Keratinocyte (primary cell): Measurements from ENCODE around the gene CARMIL1. TPM values are rescaled to one million over a fixed set of nuclear protein-coding genes. Genes with fewer than 3 reads are reported as not detected.

ENCODE experiments used
- DNase-seq: peaks from one replicate; pipeline ENCODE4 v3.0.0-alpha.2; 2011; ENCODE audit warnings: low read depth, missing footprints, low spot score
- FAIRE-seq: peaks from 2 replicates; lab custom pipeline; 2011; peaks lifted over from hg19 to GRCh38; lab: Jason Lieb, UNC
- H2AFZ ChIP-seq: 2 replicates; pipeline ENCODE4 v1.6.0; 2012; ENCODE audit warnings: low read length, control low read depth, inconsistent platforms; ENCODE audit not compliant: control insufficient read depth
- H3K27ac ChIP-seq: 2 replicates; pipeline ENCODE4 v1.5.1; 2011; ENCODE audit warnings: low read length; ENCODE audit not compliant: control insufficient read depth, insufficient read depth
- H3K27me3 ChIP-seq: 3 replicates; pipeline ENCODE4 v1.6.0; 2011; ENCODE audit warnings: low read length; ENCODE audit not compliant: control insufficient read depth, insufficient read depth; ENCODE audit errors: extremely low read depth
- H3K36me3 ChIP-seq, 2 experiments: 2 replicates in 1 of 2; 3 replicates in 1 of 2; pipeline ENCODE4 v1.5.1; 2011; ENCODE audit warnings: low read length in 2 of 2, mild to moderate bottlenecking in 1 of 2; ENCODE audit not compliant: control insufficient read depth in 2 of 2, insufficient read depth in 2 of 2; ENCODE audit errors: extremely low read depth in 1 of 2
- H3K4me1 ChIP-seq: 3 replicates; pipeline ENCODE4 v1.5.1; 2011; ENCODE audit warnings: low read length; ENCODE audit not compliant: control insufficient read depth, insufficient read depth; ENCODE audit errors: extremely low read depth
- H3K4me2 ChIP-seq: 3 replicates; pipeline ENCODE4 v1.6.0; 2011; ENCODE audit warnings: low read depth, low read length; ENCODE audit not compliant: control insufficient read depth, insufficient read depth; ENCODE audit errors: extremely low read depth
- H3K4me3 ChIP-seq, 3 experiments: fragments of 200-600 bp in 1 of 3; sonication (generic) in 1 of 3; 2 replicates in 2 of 3; 3 replicates in 1 of 3; pipeline ENCODE4 v1.5.1; 2011 to 2016; ENCODE audit warnings: low read length in 3 of 3, mild to moderate bottlenecking in 3 of 3, control low read depth in 2 of 3, inconsistent platforms in 1 of 3, low read depth in 1 of 3, mixed read lengths in 1 of 3, mixed run types in 1 of 3, moderate library complexity in 1 of 3; ENCODE audit not compliant: control insufficient read depth in 2 of 3, insufficient read depth in 2 of 3; ENCODE audit errors: extremely low read depth in 1 of 3
- H3K79me2 ChIP-seq: 2 replicates; pipeline ENCODE4 v1.6.0; 2012; ENCODE audit warnings: low read length; ENCODE audit not compliant: control insufficient read depth, insufficient read depth
- H3K9ac ChIP-seq: 3 replicates; pipeline ENCODE4 v1.6.0; 2011; ENCODE audit warnings: low read length; ENCODE audit not compliant: control insufficient read depth, insufficient read depth; ENCODE audit errors: extremely low read depth
- H3K9me1 ChIP-seq: 3 replicates; pipeline ENCODE4 v1.6.0; 2011; ENCODE audit warnings: low read length; ENCODE audit not compliant: control insufficient read depth, insufficient read depth; ENCODE audit errors: extremely low read depth
- H3K9me3 ChIP-seq: 2 replicates; pipeline ENCODE4 v1.5.1; 2012; ENCODE audit warnings: low read depth, low read length; ENCODE audit not compliant: control insufficient read depth
- H4K20me1 ChIP-seq: 3 replicates; pipeline ENCODE4 v1.6.0; 2011; ENCODE audit warnings: low read length; ENCODE audit not compliant: control insufficient read depth, insufficient read depth; ENCODE audit errors: extremely low read depth
- CTCF ChIP-seq, 3 experiments: IDR thresholded peaks in 1 of 3; conservative IDR thresholded peaks in 1 of 3; optimal IDR thresholded peaks in 1 of 3; 2 replicates in 2 of 3; 3 replicates in 1 of 3; pipeline versions ENCODE3 to v1.5.1; 2011; ENCODE audit warnings: low read length in 3 of 3, mild to moderate bottlenecking in 3 of 3, moderate library complexity in 2 of 3, control low read depth in 1 of 3, inconsistent platforms in 1 of 3; ENCODE audit not compliant: insufficient read depth in 2 of 3; ENCODE audit errors: extremely low read depth in 1 of 3
- EZH2 ChIP-seq: IDR thresholded peaks from one replicate; pipeline ENCODE4 v1.6.1; 2012; ENCODE audit warnings: inconsistent platforms, mild to moderate bottlenecking, low read length, moderate library complexity
- dilution Hi-C: fragments of 300-500 bp; cut with MboI; formaldehyde crosslinking; loops from one replicate; pipeline ENCODE4 v1.7.0; 2020; ENCODE audit warnings: low sequenced_read_pairs; ENCODE audit not compliant: extremely low pct_ligation_motif_present
- polyA plus RNA-seq, 5 experiments: library from polyadenylated mRNA; depleted of rRNA in 3 of 5; stranded (reverse) in 3 of 5; stranded (forward) in 1 of 5; unstranded in 1 of 5; fragments of >200 nt; gene quantifications; 1 replicate in 1 of 5; 2 replicates in 3 of 5; 3 replicates in 1 of 5; pipeline versions ENCODE4 v1.2.1 to v1.2.3, GENCODE V29; 2011 to 2012; ENCODE audit warnings: missing spikeins in 2 of 5, low read depth in 1 of 5, low replicate concordance in 1 of 5

CARMIL1 gene
- polyA plus RNA-seq, 1 donor (not counting 4 experiments of a cell fraction or from before 2014, with no cell fraction given): 18.9 TPM

DNA sequence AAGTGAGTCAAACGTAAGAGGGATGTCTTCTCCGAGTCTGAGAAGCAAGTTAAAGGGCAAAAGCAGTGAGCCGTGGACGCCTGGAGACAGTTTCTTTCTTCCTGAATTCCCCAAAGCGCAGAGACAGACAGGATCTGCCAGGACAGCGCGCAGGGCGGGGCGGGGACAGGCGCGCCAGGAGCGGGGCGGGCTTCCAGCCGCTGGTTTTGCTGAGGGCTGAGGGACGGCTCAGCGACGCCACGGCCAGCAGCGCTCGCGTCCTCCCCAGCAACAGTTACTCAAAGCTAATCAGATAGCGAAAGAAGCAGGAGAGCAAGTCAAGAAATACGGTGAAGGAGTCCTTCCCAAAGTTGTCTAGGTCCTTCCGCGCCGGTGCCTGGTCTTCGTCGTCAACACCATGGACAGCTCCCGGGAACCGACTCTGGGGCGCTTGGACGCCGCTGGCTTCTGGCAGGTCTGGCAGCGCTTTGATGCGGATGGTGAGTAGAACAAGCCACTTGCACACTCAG is 372.9 kb downstream of the CARMIL1 start, which contains the start of gene SCGN:
TSS of gene SCGN (plus strand) at position 209 of the 509 bp plus-strand sequence. CDS start at position 398, 189 bp downstream.
- H3K4me3 ChIP-seq: peak within 1 kb of the TSS in 2 of 3 experiments; percentile 4 to 37
- no peaks in the 10 kb centered on the region for H3K9me3 ChIP-seq
- no peaks in the 10 kb centered on the region for H3K4me1 ChIP-seq
- TF ChIP-seq EZH2: no peak
- TF ChIP-seq CTCF (optimal IDR thresholded peaks at IDR 0.05 in 1 of 3, IDR thresholded peaks at IDR 0.05 in 1 of 3, conservative IDR thresholded peaks at IDR 0.05 in 1 of 3; ENCODE audit: extremely low read depth in 1 of 3, insufficient read depth in 2 of 3, low read length in 3 of 3): no peak
- FAIRE-seq: peak; percentile 62
- dilution Hi-C loops: no loop called here
- no peak for DNase-seq
- no peaks in the 10 kb centered on the region for H4K20me1 ChIP-seq
- H3K4me2 ChIP-seq: peak within 1 kb of the TSS; percentile 56
- no peaks in the 10 kb centered on the region for H3K36me3 ChIP-seq
- H3K27ac ChIP-seq: no peak within 1 kb of the TSS
- peak within 1 kb of the TSS; percentile 45 for H2AFZ ChIP-seq
- H3K9me1 ChIP-seq: no peaks in the 10 kb centered on the region
- peaks cover 13% of the 10 kb centered on the region for H3K27me3 ChIP-seq
- H3K79me2 ChIP-seq: no peaks in the 10 kb centered on the region
- H3K9ac ChIP-seq: no peak within 1 kb of the TSS

DNA sequence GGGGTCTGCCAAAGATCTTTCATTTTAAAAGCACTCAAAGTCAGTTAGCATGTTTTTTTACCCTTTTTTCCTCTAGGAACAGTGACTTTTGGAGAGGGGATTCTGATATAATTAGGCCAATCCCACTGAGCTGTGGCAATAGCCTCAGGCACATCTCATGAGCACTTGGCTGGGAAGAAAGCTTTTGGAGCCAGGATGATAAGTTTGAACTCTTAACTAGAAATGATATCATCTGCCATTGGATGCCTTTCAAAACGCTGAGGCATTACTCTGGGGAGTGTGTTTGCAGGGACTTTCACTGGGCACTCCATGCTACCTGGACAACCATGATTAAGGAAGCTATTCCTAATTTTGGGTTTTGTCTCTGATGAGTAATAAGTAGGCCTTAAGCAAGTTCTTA is 376.5 kb downstream of the CARMIL1 start:
- H3K9me3 ChIP-seq: no peaks in the 10 kb centered on the region
- peaks cover 7% of the 10 kb centered on the region for H3K4me1 ChIP-seq
- H3K79me2 ChIP-seq: no peaks in the 10 kb centered on the region
- dilution Hi-C loops: no loop called here
- H3K36me3 ChIP-seq: no peaks in the 10 kb centered on the region
- H3K27ac ChIP-seq: no peak overlapping the region
- H3K27me3 ChIP-seq: peaks cover 6% of the 10 kb centered on the region
- DNase-seq (no peak), FAIRE-seq (no peak)
- no peaks in the 10 kb centered on the region for H4K20me1 ChIP-seq
- H3K4me3 ChIP-seq: no peak overlapping the region
- no peak overlapping the region for H3K9ac ChIP-seq
- TF ChIP-seq CTCF (optimal IDR thresholded peaks at IDR 0.05 in 1 of 3, IDR thresholded peaks at IDR 0.05 in 1 of 3, conservative IDR thresholded peaks at IDR 0.05 in 1 of 3; ENCODE audit: extremely low read depth in 1 of 3, insufficient read depth in 2 of 3, low read length in 3 of 3) (no peak), EZH2 (no peak)
- no peak overlapping the region for H2AFZ ChIP-seq
- H3K4me2 ChIP-seq: no peak overlapping the region
- H3K9me1 ChIP-seq: no peaks in the 10 kb centered on the region
